Panc1 (cell line): ENCODE results near the gene SSH2. TPM values are rescaled to one million over a fixed set of nuclear protein-coding genes. Genes with fewer than 3 reads are reported as not detected.

Experiments
- ATAC-seq: fragments of 200-7000 bp; cut with Tn5 transposase; 2 replicates; pipeline ENCODE4 v1.9.1; 2020; ENCODE audit warnings: mild to moderate bottlenecking, moderate library complexity
- BruUV-seq: library from RNA; stranded (reverse); fragments of 400-500 nt; replicated peaks from 2 replicates; lab custom pipeline; 2021; lab: Mats Ljungman, UMichigan
- CTCF ChIA-PET: fragments of 300-600 bp; sonication (Branson Sonifier 250); formaldehyde crosslinking; loops from one replicate; lab custom pipeline; 2022; ENCODE audit warnings: antibody characterized with exemption; lab: Charles Lee
- POLR2A ChIA-PET: fragments of 300-600 bp; sonication (Branson Sonifier 250); formaldehyde crosslinking; loops from one replicate; lab custom pipeline; 2022; ENCODE audit warnings: antibody characterized with exemption; lab: Charles Lee
- DNase-seq: peaks from one replicate; pipeline ENCODE4 v3.0.0-alpha.2; 2010; ENCODE audit warnings: low read depth, low spot score
- H3K27ac ChIP-seq: 2 replicates; pipeline ENCODE4 v1.5.1; 2011; ENCODE audit warnings: mild to moderate bottlenecking, low read length, inconsistent platforms
- H3K27me3 ChIP-seq: fragments of 200-500 bp; sonication (Bioruptor generic); 2 replicates; pipeline ENCODE4 v1.6.0; 2014; ENCODE audit warnings: low read length, inconsistent platforms; ENCODE audit not compliant: control insufficient read depth, insufficient read depth
- H3K36me3 ChIP-seq: fragments of 200-500 bp; sonication (Bioruptor generic); 2 replicates; pipeline ENCODE4 v1.5.1; 2014; ENCODE audit warnings: inconsistent platforms, mild to moderate bottlenecking, low read length, moderate library complexity; ENCODE audit not compliant: control insufficient read depth, insufficient read depth
- H3K4me1 ChIP-seq: 2 replicates; pipeline ENCODE4 v1.5.1; 2011; ENCODE audit warnings: inconsistent platforms, mild to moderate bottlenecking, low read length, moderate library complexity; ENCODE audit not compliant: control insufficient read depth, insufficient read depth
- H3K4me3 ChIP-seq, 2 experiments: 2 replicates each; pipeline ENCODE4 v1.5.1; 2011 to 2012; ENCODE audit warnings: low read depth in 2 of 2, low read length in 2 of 2, mild to moderate bottlenecking in 2 of 2, inconsistent platforms in 1 of 2, moderate library complexity in 1 of 2
- H3K9me3 ChIP-seq: fragments of 200-500 bp; sonication (Bioruptor generic); 2 replicates; pipeline ENCODE4 v1.5.1; 2014; ENCODE audit warnings: low read depth, mild to moderate bottlenecking, inconsistent platforms, low read length, moderate library complexity; ENCODE audit not compliant: control insufficient read depth, insufficient read depth
- CTCF ChIP-seq: fragments of 450-650 bp; IDR thresholded peaks from 2 replicates; pipeline ENCODE4 v1.5.1; 2017; ENCODE audit warnings: mild to moderate bottlenecking
- POLR2AphosphoS5 ChIP-seq: IDR thresholded peaks from 2 replicates; pipeline ENCODE4 v1.6.1; 2012; ENCODE audit warnings: mild to moderate bottlenecking, low read depth, low read length, moderate library complexity
- REST ChIP-seq, 2 experiments: IDR thresholded peaks; 2 replicates each; pipeline ENCODE4 v1.6.1; 2011 to 2012; ENCODE audit warnings: low read depth in 2 of 2, control low read depth in 1 of 2, low read length in 1 of 2, mild to moderate bottlenecking in 1 of 2, moderate library complexity in 1 of 2; ENCODE audit not compliant: insufficient read depth in 1 of 2
- SIN3A ChIP-seq: IDR thresholded peaks from 2 replicates; pipeline ENCODE4 v1.6.1; 2012; ENCODE audit warnings: low read depth, mild to moderate bottlenecking, low read length, moderate library complexity, borderline replicate concordance; ENCODE audit not compliant: insufficient read depth
- TCF7L2 ChIP-seq: IDR thresholded peaks from 2 replicates; pipeline ENCODE4 v1.6.1; 2011; ENCODE audit warnings: mild to moderate bottlenecking, low read depth, low read length, inconsistent platforms
- in situ Hi-C: cut with HindIII; loops from 2 replicates; pipeline ENCODE4 v1.10.0; 2016; ENCODE audit warnings: low sequenced_read_pairs, low pct_unique_long_range_greater_than_20kb
- intact Hi-C: fragments of 100-400 bp; cut with micrococcal nuclease; formaldehyde crosslinking; loops from one replicate; pipeline ENCODE4 v1.10.0; 2022; ENCODE audit not compliant: unreplicated experiment
- total RNA-seq: library from RNA; stranded (reverse); gene quantifications from one replicate; pipeline ENCODE4 v1.2.1, GENCODE V29; 2021; ENCODE audit not compliant: unreplicated experiment

SSH2 gene
- total RNA-seq, 1 experiment from 2014 or later: 30.6 TPM

GRCh38 chr17:29582772-29583171, 347.3 kb downstream of the SSH2 start:
- POLR2A ChIA-PET: interaction anchor here (0.8 kb wide), 1 partner anchor 18 kb away, joined by 5 read pairs; no protein-coding TSS in a partner anchor
- TF ChIP-seq SIN3A (no peak), REST (IDR thresholded peaks at IDR 0.05; ENCODE audit: insufficient read depth in 1 of 2, low read depth in 2 of 2, low read length in 1 of 2) (no peak), TCF7L2 (no peak), CTCF (no peak), POLR2AphosphoS5 (no peak)
- H3K36me3 ChIP-seq: 0 out of 2 replicates have a peak, but pooled peaks cover 2% of the 10 kb centered on the region
- DNase-seq (no peak), ATAC-seq (no peak)
- H3K4me3 ChIP-seq: no peak overlapping the region
- H3K27me3 ChIP-seq: no peaks in the 10 kb centered on the region
- in situ Hi-C loops: no loop called here
- CTCF ChIA-PET: no interaction called here
- intact Hi-C loops: no loop called here
- no peak overlapping the region for H3K27ac ChIP-seq
- peaks cover 12% of the 10 kb centered on the region for H3K4me1 ChIP-seq
- no TSS peak for BruUV-seq
- no peaks in the 10 kb centered on the region for H3K9me3 ChIP-seq

GRCh38 chr17:29582254-29582765, 347.7 kb downstream of the SSH2 start:
- ChIA-PET CTCF (interaction anchor here (1.9 kb wide), 1 partner anchor 10 kb away, joined by 13 read pairs; the partner anchor contains the start of gene ANKRD13B), POLR2A (interaction anchor here (1.1 kb wide), 1 partner anchor 10 kb away, joined by 15 read pairs; no protein-coding TSS in a partner anchor)
- Histone ChIP-seq H3K4me3 (no peak overlapping the region), H3K27ac (no peak overlapping the region), H3K9me3 (no peaks in the 10 kb centered on the region), H3K27me3 (no peaks in the 10 kb centered on the region), H3K36me3 (0 out of 2 replicates have a peak, but pooled peaks cover 2% of the 10 kb centered on the region), H3K4me1 (peaks cover 8% of the 10 kb centered on the region)
- BruUV-seq: no TSS peak
- ATAC-seq: no peak
- in situ Hi-C loops (no loop called here), intact Hi-C loops (no loop called here)
- no peak for DNase-seq
- no peak for TF ChIP-seq REST (IDR thresholded peaks at IDR 0.05; ENCODE audit: insufficient read depth in 1 of 2, low read depth in 2 of 2, low read length in 1 of 2)
- no peak for TF ChIP-seq CTCF
- no peak for TF ChIP-seq SIN3A
- TF ChIP-seq POLR2AphosphoS5: no peak
- no peak for TF ChIP-seq TCF7L2
